Fibroblast of lung (primary cell): ENCODE data around the gene ZNF423. TPM values are rescaled to one million over a fixed set of nuclear protein-coding genes. Genes with fewer than 3 reads are reported as not detected.

Source experiments
- DNase-seq, 2 donors: peaks; one replicate each; pipeline versions ENCODE4 v3.0.0 to v3.0.0-alpha.2; 2010; ENCODE audit warnings: low read depth in 2 of 2
- H2AFZ ChIP-seq: 2 replicates; pipeline ENCODE4 v1.5.1; 2012; ENCODE audit warnings: low read length, control low read depth, inconsistent platforms
- H3K27ac ChIP-seq: 2 replicates; pipeline ENCODE4 v1.5.1; 2011; ENCODE audit warnings: low read length, control low read depth; ENCODE audit not compliant: insufficient read depth
- H3K27me3 ChIP-seq: 2 replicates; pipeline ENCODE4 v1.5.1; 2011; ENCODE audit warnings: mild to moderate bottlenecking, low read length; ENCODE audit not compliant: control insufficient read depth, insufficient read depth
- H3K36me3 ChIP-seq: 2 replicates; pipeline ENCODE4 v1.5.1; 2011; ENCODE audit warnings: low read length; ENCODE audit not compliant: control insufficient read depth, insufficient read depth
- H3K4me1 ChIP-seq: 2 replicates; pipeline ENCODE4 v1.5.1; 2011; ENCODE audit warnings: low read length; ENCODE audit not compliant: control insufficient read depth, insufficient read depth; ENCODE audit errors: extremely low read depth
- H3K4me2 ChIP-seq: 2 replicates; pipeline ENCODE4 v1.5.1; 2011; ENCODE audit warnings: low read length, control low read depth; ENCODE audit not compliant: insufficient read depth; ENCODE audit errors: extremely low read depth
- H3K4me3 ChIP-seq, 4 experiments: fragments of 200-600 bp in 1 of 4; sonication (generic) in 1 of 4; replicated peaks in 1 of 4; 2 replicates each; pipeline ENCODE4 v1.5.1; 2011 to 2016; ENCODE audit warnings: low read length in 4 of 4, low read depth in 3 of 4, mild to moderate bottlenecking in 3 of 4, control low read depth in 2 of 4, inconsistent platforms in 1 of 4, mixed read lengths in 1 of 4; ENCODE audit not compliant: insufficient read depth in 1 of 4; ENCODE audit errors: control extremely low read depth in 1 of 4
- H3K79me2 ChIP-seq: 2 replicates; pipeline ENCODE4 v1.5.1; 2012; ENCODE audit warnings: mild to moderate bottlenecking, low read length, inconsistent platforms; ENCODE audit not compliant: control insufficient read depth, insufficient read depth
- H3K9ac ChIP-seq: 2 replicates; pipeline ENCODE4 v1.5.1; 2011; ENCODE audit warnings: mild to moderate bottlenecking, low read length, control low read depth; ENCODE audit not compliant: insufficient read depth
- H3K9me3 ChIP-seq: 2 replicates; pipeline ENCODE4 v1.5.1; 2012; ENCODE audit warnings: low read depth, low read length; ENCODE audit not compliant: control insufficient read depth, insufficient read depth
- H4K20me1 ChIP-seq: 2 replicates; pipeline ENCODE4 v1.5.1; 2011; ENCODE audit warnings: low read length; ENCODE audit not compliant: control insufficient read depth, insufficient read depth; ENCODE audit errors: extremely low read depth
- EZH2 ChIP-seq: IDR thresholded peaks from 2 replicates; pipeline ENCODE4 v1.5.1; 2012; ENCODE audit warnings: low read length, control low read depth, mild to moderate bottlenecking; ENCODE audit errors: missing control alignments
- polyA plus RNA-seq, 2 donors: library from polyadenylated mRNA; depleted of rRNA in 1 of 2; stranded (reverse) in 1 of 2; unstranded in 1 of 2; fragments of >200 nt; gene quantifications; 2 replicates each; pipeline ENCODE4 v1.2.1, GENCODE V29; 2011 to 2012; ENCODE audit warnings: missing spikeins in 1 of 2
- total RNA-seq: library from RNA; depleted of rRNA; stranded (reverse); fragments of >200 nt; gene quantifications from 2 replicates; pipeline ENCODE4 v1.2.1, GENCODE V29; 2014
- TF ChIP-seq, protein P1 (sequence below), 2 donors: IDR thresholded peaks in 1 of 2; conservative IDR thresholded peaks in 1 of 2; 1 replicate in 1 of 2; 2 replicates in 1 of 2; pipeline ENCODE4 v1.5.1; 2011 to 2012; ENCODE audit warnings: low read length in 2 of 2, control low read depth in 1 of 2, inconsistent platforms in 1 of 2, low read depth in 1 of 2, mild to moderate bottlenecking in 1 of 2

ZNF423 gene
- total and polyA plus RNA-seq, 2 donors (not counting 1 experiment from before 2014, with no cell fraction given): 0.07 to 0.17 TPM

DNA sequence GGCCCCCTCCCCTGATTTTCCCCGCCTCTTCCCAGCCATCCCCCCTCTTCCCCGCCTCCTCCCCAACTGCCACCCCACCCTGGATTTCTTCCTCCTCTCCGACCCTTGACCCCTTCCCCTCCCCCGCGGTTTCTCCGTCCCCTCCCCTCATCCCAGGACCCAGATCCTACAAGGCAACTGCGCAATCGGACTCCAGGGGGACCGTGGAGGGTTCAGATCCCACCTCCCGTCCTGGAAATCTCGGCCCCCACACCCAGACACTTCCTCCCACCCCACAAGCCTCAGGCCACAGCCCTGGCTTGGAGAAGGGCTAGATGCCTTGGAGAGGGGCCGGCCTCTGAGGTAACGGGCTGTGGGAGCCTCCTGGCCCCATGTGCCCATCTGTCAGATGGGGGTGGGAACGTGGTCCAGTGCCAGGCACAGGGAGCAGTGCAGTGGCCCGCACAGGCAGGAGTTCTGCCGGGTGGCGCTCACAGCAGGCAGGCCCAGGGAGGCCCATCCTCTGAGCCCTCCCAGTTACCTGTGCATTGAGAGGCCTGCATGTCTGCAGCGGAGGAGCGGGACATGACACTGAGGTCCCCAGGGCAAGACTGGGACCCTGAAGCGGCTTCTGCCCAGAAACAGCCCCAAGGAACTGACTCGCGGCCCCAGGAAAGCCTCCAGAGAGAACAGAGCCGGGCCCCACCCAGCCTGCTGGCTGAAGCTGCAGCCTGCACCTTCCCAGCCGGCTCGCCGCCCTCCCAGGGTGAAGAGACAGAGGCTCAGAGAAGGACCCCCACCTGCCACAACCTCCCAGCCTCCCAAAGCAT, 16.7 kb downstream of the ZNF423 start:
- H4K20me1 ChIP-seq: no peaks in the 10 kb centered on the region
- TF ChIP-seq, protein P1, sequence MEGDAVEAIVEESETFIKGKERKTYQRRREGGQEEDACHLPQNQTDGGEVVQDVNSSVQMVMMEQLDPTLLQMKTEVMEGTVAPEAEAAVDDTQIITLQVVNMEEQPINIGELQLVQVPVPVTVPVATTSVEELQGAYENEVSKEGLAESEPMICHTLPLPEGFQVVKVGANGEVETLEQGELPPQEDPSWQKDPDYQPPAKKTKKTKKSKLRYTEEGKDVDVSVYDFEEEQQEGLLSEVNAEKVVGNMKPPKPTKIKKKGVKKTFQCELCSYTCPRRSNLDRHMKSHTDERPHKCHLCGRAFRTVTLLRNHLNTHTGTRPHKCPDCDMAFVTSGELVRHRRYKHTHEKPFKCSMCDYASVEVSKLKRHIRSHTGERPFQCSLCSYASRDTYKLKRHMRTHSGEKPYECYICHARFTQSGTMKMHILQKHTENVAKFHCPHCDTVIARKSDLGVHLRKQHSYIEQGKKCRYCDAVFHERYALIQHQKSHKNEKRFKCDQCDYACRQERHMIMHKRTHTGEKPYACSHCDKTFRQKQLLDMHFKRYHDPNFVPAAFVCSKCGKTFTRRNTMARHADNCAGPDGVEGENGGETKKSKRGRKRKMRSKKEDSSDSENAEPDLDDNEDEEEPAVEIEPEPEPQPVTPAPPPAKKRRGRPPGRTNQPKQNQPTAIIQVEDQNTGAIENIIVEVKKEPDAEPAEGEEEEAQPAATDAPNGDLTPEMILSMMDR (conservative IDR thresholded peaks at IDR 0.05 in 1 of 2, IDR thresholded peaks at IDR 0.05 in 1 of 2; ENCODE audit: low read depth in 1 of 2, low read length in 2 of 2): no peak
- TF ChIP-seq EZH2: no peak
- no peak overlapping the region for H3K9ac ChIP-seq
- H3K36me3 ChIP-seq: no peaks in the 10 kb centered on the region
- H3K4me2 ChIP-seq: no peak overlapping the region
- DNase-seq: no peak
- H3K27ac ChIP-seq: no peak overlapping the region
- no peak overlapping the region for H2AFZ ChIP-seq
- H3K79me2 ChIP-seq: no peaks in the 10 kb centered on the region
- no peaks in the 10 kb centered on the region for H3K4me1 ChIP-seq
- no peaks in the 10 kb centered on the region for H3K9me3 ChIP-seq
- H3K4me3 ChIP-seq: no peak overlapping the region
- no peaks in the 10 kb centered on the region for H3K27me3 ChIP-seq

DNA sequence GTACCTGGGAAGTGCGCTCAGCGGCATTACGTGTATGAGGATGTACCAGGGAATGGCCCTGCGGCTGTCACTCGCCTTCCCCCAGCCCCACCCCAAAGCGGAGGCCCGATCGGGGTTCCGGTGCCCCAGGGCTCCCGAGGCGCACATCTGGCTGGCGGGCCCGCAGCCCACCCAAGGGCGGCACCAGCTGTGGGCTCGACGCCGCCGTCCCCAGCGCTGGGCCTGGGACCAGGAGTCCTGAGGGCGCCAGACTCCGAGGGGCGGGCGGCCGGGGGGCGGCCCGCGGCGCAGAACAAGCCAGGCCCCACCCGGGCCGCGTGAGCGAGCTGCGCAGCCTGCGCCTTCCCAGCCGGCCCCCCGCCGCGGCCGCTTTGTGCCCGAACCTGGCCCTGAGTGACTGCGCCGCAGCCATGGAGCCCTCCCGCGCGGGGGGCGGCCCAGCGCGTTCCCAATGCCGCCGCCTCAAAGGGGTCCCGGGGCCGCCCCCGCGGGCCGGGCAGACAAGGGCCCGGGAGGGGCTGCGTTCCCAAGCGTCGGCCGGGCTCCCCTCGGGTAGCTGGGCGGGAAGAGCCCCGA, 17.4 kb downstream of the ZNF423 start:
- no peaks in the 10 kb centered on the region for H3K9me3 ChIP-seq
- no peak overlapping the region for H3K27ac ChIP-seq
- DNase-seq: no peak
- no peaks in the 10 kb centered on the region for H3K4me1 ChIP-seq
- H4K20me1 ChIP-seq: no peaks in the 10 kb centered on the region
- H3K27me3 ChIP-seq: no peaks in the 10 kb centered on the region
- H3K4me3 ChIP-seq: no peak overlapping the region
- TF ChIP-seq, protein P1 (conservative IDR thresholded peaks at IDR 0.05 in 1 of 2, IDR thresholded peaks at IDR 0.05 in 1 of 2; ENCODE audit: low read depth in 1 of 2, low read length in 2 of 2): no peak
- no peak for TF ChIP-seq EZH2
- H3K9ac ChIP-seq: no peak overlapping the region
- H3K79me2 ChIP-seq: no peaks in the 10 kb centered on the region
- no peak overlapping the region for H3K4me2 ChIP-seq
- H2AFZ ChIP-seq: no peak overlapping the region
- H3K36me3 ChIP-seq: no peaks in the 10 kb centered on the region

DNA sequence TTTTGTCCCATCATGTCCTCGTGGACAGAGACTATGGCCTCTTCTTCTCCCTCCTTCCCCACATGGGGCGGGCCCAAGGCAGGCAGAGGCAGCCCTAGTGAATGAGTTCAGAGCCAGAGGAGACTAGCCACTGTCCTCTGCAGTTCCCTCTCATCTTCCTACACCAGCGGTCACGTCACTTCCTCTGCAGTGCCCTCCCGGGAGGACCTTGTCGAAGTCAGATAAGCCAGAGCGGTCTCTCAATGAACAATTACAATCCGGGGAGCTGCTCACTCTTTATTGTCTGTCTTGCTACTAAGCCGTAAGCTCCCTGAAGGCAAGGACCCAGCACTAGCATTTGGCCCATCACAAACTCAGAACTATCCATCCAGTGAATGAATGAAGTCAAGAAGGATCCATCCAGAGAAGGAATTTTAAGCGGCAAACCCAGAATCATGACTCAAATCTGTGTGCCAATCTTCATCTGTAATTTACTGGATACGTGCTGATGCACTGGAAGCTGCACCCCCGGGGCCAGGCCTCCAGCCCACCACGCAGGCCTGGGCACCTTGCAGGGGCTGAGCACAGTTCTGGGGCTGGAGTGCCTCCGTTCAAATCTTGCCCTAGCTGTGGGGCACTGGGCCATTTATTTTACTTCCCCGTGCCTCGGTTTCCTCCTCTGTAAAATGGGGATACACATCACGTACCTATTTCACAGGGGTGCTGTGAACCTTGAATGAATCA, 18.1 kb downstream of the ZNF423 start:
- no peaks in the 10 kb centered on the region for H3K36me3 ChIP-seq
- no peak for DNase-seq
- no peak overlapping the region for H3K27ac ChIP-seq
- no peaks in the 10 kb centered on the region for H3K27me3 ChIP-seq
- TF ChIP-seq EZH2: no peak
- TF ChIP-seq, protein P1 (conservative IDR thresholded peaks at IDR 0.05 in 1 of 2, IDR thresholded peaks at IDR 0.05 in 1 of 2; ENCODE audit: low read depth in 1 of 2, low read length in 2 of 2): no peak
- H3K9ac ChIP-seq: no peak overlapping the region
- H4K20me1 ChIP-seq: no peaks in the 10 kb centered on the region
- H3K4me3 ChIP-seq: no peak overlapping the region
- no peak overlapping the region for H3K4me2 ChIP-seq
- H2AFZ ChIP-seq: no peak overlapping the region
- H3K9me3 ChIP-seq: no peaks in the 10 kb centered on the region
- H3K79me2 ChIP-seq: no peaks in the 10 kb centered on the region
- no peaks in the 10 kb centered on the region for H3K4me1 ChIP-seq
